Smooth muscle cell (in vitro differentiated cells): Measurements from ENCODE around the gene PHF21B. TPM values are rescaled to one million over a fixed set of nuclear protein-coding genes. Genes with fewer than 3 reads are reported as not detected.

Source experiments
- DNase-seq: peaks from one replicate; lab custom pipeline; 2025; ENCODE audit not compliant: unreplicated experiment; lab: John Stamatoyannopoulos, UW
- H2AFZ ChIP-seq: fragments of 200-600 bp; sonication (generic); 2 replicates; pipeline ENCODE4 v1.6.0; 2016; ENCODE audit warnings: antibody characterized with exemption, low read depth, mild to moderate bottlenecking
- H3F3A ChIP-seq: fragments of 200-600 bp; sonication (generic); 2 replicates; pipeline ENCODE4 v1.6.0; 2017; ENCODE audit warnings: antibody characterized with exemption, low read depth
- H3K27ac ChIP-seq: fragments of 200-600 bp; sonication (generic); 2 replicates; pipeline ENCODE4 v1.5.1; 2016; ENCODE audit warnings: low read depth, mild to moderate bottlenecking
- H3K27me3 ChIP-seq: fragments of 200-600 bp; sonication (generic); 2 replicates; pipeline ENCODE4 v1.6.1; 2016; ENCODE audit warnings: low read depth, mild to moderate bottlenecking
- H3K36me3 ChIP-seq: fragments of 200-600 bp; sonication (generic); 2 replicates; pipeline ENCODE4 v1.5.1; 2016; ENCODE audit warnings: low read depth
- H3K4me1 ChIP-seq: fragments of 200-600 bp; sonication (generic); 2 replicates; pipeline ENCODE4 v1.5.1; 2016; ENCODE audit warnings: low read depth
- H3K4me2 ChIP-seq: fragments of 200-600 bp; sonication (generic); 2 replicates; pipeline ENCODE4 v1.6.0; 2016; ENCODE audit warnings: mild to moderate bottlenecking
- H3K4me3 ChIP-seq: fragments of 200-600 bp; sonication (generic); 2 replicates; pipeline ENCODE4 v1.5.1; 2016; ENCODE audit warnings: mild to moderate bottlenecking
- H3K79me2 ChIP-seq: fragments of 200-600 bp; sonication (generic); 2 replicates; pipeline ENCODE4 v1.6.0; 2016; ENCODE audit warnings: low read depth, mild to moderate bottlenecking
- H3K9ac ChIP-seq: fragments of 200-600 bp; sonication (generic); 2 replicates; pipeline ENCODE4 v1.6.0; 2016; ENCODE audit warnings: low read depth
- H3K9me3 ChIP-seq: fragments of 200-600 bp; sonication (generic); replicated peaks from 2 replicates; pipeline ENCODE4 v1.5.1; 2016; ENCODE audit warnings: low read depth
- H4K20me1 ChIP-seq: fragments of 200-600 bp; sonication (generic); 2 replicates; pipeline ENCODE4 v1.6.0; 2016; ENCODE audit warnings: low read depth
- CTCF ChIP-seq: fragments of 200-600 bp; sonication (generic); IDR thresholded peaks from 2 replicates; pipeline ENCODE4 v1.5.1; 2017; ENCODE audit warnings: borderline replicate concordance, mild to moderate bottlenecking, antibody characterized with exemption; ENCODE audit not compliant: insufficient read depth, poor library complexity, severe bottlenecking
- WGBS: methylation state at CpG from one replicate; pipeline ENCODE4 v1.1.7; 2016; ENCODE audit warnings: low lambda C conversion rate; 5-methylcytosine and 5-hydroxymethylcytosine counted together
- polyA plus RNA-seq: library from polyadenylated mRNA; unstranded; fragments of >200 nt; fragmentation: Nextera tagmentation; extraction: Ambion mirVana; gene quantifications from 2 replicates; pipeline ENCODE4 v1.2.1, GENCODE V29; 2016
- total RNA-seq: library from RNA; depleted of rRNA; stranded (reverse); fragments of >200 nt; gene quantifications from 2 replicates; pipeline ENCODE4 v1.2.3, GENCODE V29; 2014

The PHF21B gene
- total and polyA plus RNA-seq, 2 experiments from 2014 or later, result 0.13 TPM

GRCh38 chr22:44917372-44918165 is 92.2 kb downstream of the PHF21B start:
- Histone ChIP-seq H3K79me2 (no peaks in the 10 kb centered on the region), H3K27me3 (no peaks in the 10 kb centered on the region), H3K27ac (no peak overlapping the region), H2AFZ (no peak overlapping the region), H3K9ac (no peak overlapping the region), H3K36me3 (no peaks in the 10 kb centered on the region), H3K9me3 (no peaks in the 10 kb centered on the region), H3K4me3 (no peak overlapping the region), H3K4me2 (no peak overlapping the region), H3F3A (no peaks in the 10 kb centered on the region), H4K20me1 (no peaks in the 10 kb centered on the region), H3K4me1 (no peaks in the 10 kb centered on the region)
- no peak for DNase-seq
- 94% methylated on average over 19 of the region's 19 CpGs for WGBS
- TF ChIP-seq CTCF, result no peak

GRCh38 chr22:44916281-44917231 is 93.2 kb downstream of the PHF21B start:
- no peaks in the 10 kb centered on the region for H3K27me3 ChIP-seq
- H2AFZ ChIP-seq, result no peak overlapping the region
- H3F3A ChIP-seq, result no peaks in the 10 kb centered on the region
- H3K27ac ChIP-seq, result no peak overlapping the region
- H3K4me1 ChIP-seq, result no peaks in the 10 kb centered on the region
- H3K9me3 ChIP-seq, result no peaks in the 10 kb centered on the region
- no peak for DNase-seq
- no peak overlapping the region for H3K4me2 ChIP-seq
- no peaks in the 10 kb centered on the region for H4K20me1 ChIP-seq
- TF ChIP-seq CTCF, result no peak
- H3K9ac ChIP-seq, result no peak overlapping the region
- no peak overlapping the region for H3K4me3 ChIP-seq
- H3K36me3 ChIP-seq, result no peaks in the 10 kb centered on the region
- H3K79me2 ChIP-seq, result no peaks in the 10 kb centered on the region
- WGBS, result 89% methylated on average over 33 of the region's 46 CpGs

GRCh38 chr22:44915441-44915840 is 94.4 kb downstream of the PHF21B start:
- WGBS, result 90% methylated on average over 10 of the region's 10 CpGs
- no peak for DNase-seq

More at GRCh38 chr22:44915441-44915840, 94.4 kb downstream of the PHF21B start:
- TF ChIP-seq CTCF, result no peak
- peaks cover 3% of the 10 kb centered on the region for H3K9me3 ChIP-seq
- H3F3A ChIP-seq, result no peaks in the 10 kb centered on the region
- H2AFZ ChIP-seq, result no peak overlapping the region
- H3K36me3 ChIP-seq, result no peaks in the 10 kb centered on the region
- H3K9ac ChIP-seq, result no peak overlapping the region
- no peak overlapping the region for H3K4me3 ChIP-seq
- no peak overlapping the region for H3K4me2 ChIP-seq
- no peaks in the 10 kb centered on the region for H3K4me1 ChIP-seq
- no peaks in the 10 kb centered on the region for H3K27me3 ChIP-seq
- H4K20me1 ChIP-seq, result no peaks in the 10 kb centered on the region
- H3K79me2 ChIP-seq, result no peaks in the 10 kb centered on the region
- H3K27ac ChIP-seq, result no peak overlapping the region
